ENCODE results near the gene CERCAM.

The CERCAM gene

GRCh38 chr9:128406848-128407391, 13.7 kb upstream of the CERCAM start:
- no peaks in the 10 kb centered on the region for H3K36me3 ChIP-seq (ENCODE audit: low read depth)
- DNase-seq (ENCODE audit: low spot score) (no peak), ATAC-seq (ENCODE audit: low read depth) (no peak)
- no peak for TF ChIP-seq CTCF (IDR thresholded peaks at IDR 0.05; ENCODE audit: poor library complexity, severe bottlenecking)
- H3K9me3 ChIP-seq (ENCODE audit: severe bottlenecking): no peaks in the 10 kb centered on the region
- no peak overlapping the region for H3K27ac ChIP-seq (ENCODE audit: poor library complexity, severe bottlenecking)
- H3K4me3 ChIP-seq (ENCODE audit: severe bottlenecking): no peak overlapping the region
- no peaks in the 10 kb centered on the region for H3K4me1 ChIP-seq (ENCODE audit: insufficient read depth, poor library complexity, severe bottlenecking)
- H3K27me3 ChIP-seq (ENCODE audit: insufficient read depth, poor library complexity, severe bottlenecking): no peaks in the 10 kb centered on the region

GRCh38 chr9:128408963-128409431, 11.7 kb upstream of the CERCAM start:
- no peak overlapping the region for H3K4me3 ChIP-seq (ENCODE audit: severe bottlenecking)
- no peak for ATAC-seq (ENCODE audit: low read depth)
- no peaks in the 10 kb centered on the region for H3K36me3 ChIP-seq (ENCODE audit: low read depth)
- no peaks in the 10 kb centered on the region for H3K4me1 ChIP-seq (ENCODE audit: insufficient read depth, poor library complexity, severe bottlenecking)
- no peaks in the 10 kb centered on the region for H3K9me3 ChIP-seq (ENCODE audit: severe bottlenecking)
- no peaks in the 10 kb centered on the region for H3K27me3 ChIP-seq (ENCODE audit: insufficient read depth, poor library complexity, severe bottlenecking)
- DNase-seq (ENCODE audit: low spot score): no peak
- no peak for TF ChIP-seq CTCF (IDR thresholded peaks at IDR 0.05; ENCODE audit: poor library complexity, severe bottlenecking)
- no peak overlapping the region for H3K27ac ChIP-seq (ENCODE audit: poor library complexity, severe bottlenecking)

GRCh38 chr9:128409450-128409849, 11.2 kb upstream of the CERCAM start:
- H3K27me3 ChIP-seq (ENCODE audit: insufficient read depth, poor library complexity, severe bottlenecking): no peaks in the 10 kb centered on the region
- no peaks in the 10 kb centered on the region for H3K4me1 ChIP-seq (ENCODE audit: insufficient read depth, poor library complexity, severe bottlenecking)
- no peaks in the 10 kb centered on the region for H3K9me3 ChIP-seq (ENCODE audit: severe bottlenecking)
- H3K4me3 ChIP-seq (ENCODE audit: severe bottlenecking): no peak overlapping the region
- ATAC-seq (ENCODE audit: low read depth): 0 out of 3 replicates have a peak, but pooled peaks have one; percentile 7
- no peak for TF ChIP-seq CTCF (IDR thresholded peaks at IDR 0.05; ENCODE audit: poor library complexity, severe bottlenecking)
- DNase-seq (ENCODE audit: low spot score): no peak
- no peak overlapping the region for H3K27ac ChIP-seq (ENCODE audit: poor library complexity, severe bottlenecking)
- no peaks in the 10 kb centered on the region for H3K36me3 ChIP-seq (ENCODE audit: low read depth)

- Histone ChIP-seq H3K4me3 (ENCODE audit: severe bottlenecking) (no peak overlapping the region), H3K36me3 (ENCODE audit: low read depth) (no peaks in the 10 kb centered on the region), H3K9me3 (ENCODE audit: severe bottlenecking) (no peaks in the 10 kb centered on the region), H3K27ac (ENCODE audit: poor library complexity, severe bottlenecking) (no peak overlapping the region), H3K4me1 (ENCODE audit: insufficient read depth, poor library complexity, severe bottlenecking) (no peaks in the 10 kb centered on the region), H3K27me3 (ENCODE audit: insufficient read depth, poor library complexity, severe bottlenecking) (no peaks in the 10 kb centered on the region)
- TF ChIP-seq CTCF (IDR thresholded peaks at IDR 0.05; ENCODE audit: poor library complexity, severe bottlenecking): peak; percentile 33
- ATAC-seq (ENCODE audit: low read depth) (peak; percentile 64), DNase-seq (ENCODE audit: low spot score) (no peak)
Measured at GRCh38 chr9:128409978-128410377, 10.7 kb upstream of the CERCAM start.

- no peaks in the 10 kb centered on the region for H3K4me1 ChIP-seq (ENCODE audit: insufficient read depth, poor library complexity, severe bottlenecking)
- no peak for DNase-seq (ENCODE audit: low spot score)
- no peak overlapping the region for H3K27ac ChIP-seq (ENCODE audit: poor library complexity, severe bottlenecking)
- H3K27me3 ChIP-seq (ENCODE audit: insufficient read depth, poor library complexity, severe bottlenecking): no peaks in the 10 kb centered on the region
- no peaks in the 10 kb centered on the region for H3K36me3 ChIP-seq (ENCODE audit: low read depth)
- H3K9me3 ChIP-seq (ENCODE audit: severe bottlenecking): no peaks in the 10 kb centered on the region
- TF ChIP-seq CTCF (IDR thresholded peaks at IDR 0.05; ENCODE audit: poor library complexity, severe bottlenecking): no peak
- no peak for ATAC-seq (ENCODE audit: low read depth)
- H3K4me3 ChIP-seq (ENCODE audit: severe bottlenecking): no peak overlapping the region
Measured at GRCh38 chr9:128411364-128412119, 9.1 kb upstream of the CERCAM start.
